H1 (cell line): Measurements from ENCODE around the gene NT5C1A. TPM values are rescaled to one million over a fixed set of nuclear protein-coding genes. Genes with fewer than 3 reads are reported as not detected.

ENCODE experiments used
- CBX5 ChIP-seq: fragments of 300-800, 300-1000 bp; sonication (generic); IDR thresholded peaks from 2 replicates; pipeline ENCODE4 v1.7.1; 2016; ENCODE audit warnings: antibody characterized with exemption, low read length, low read depth
- CHD1 ChIP-seq: IDR thresholded peaks from 2 replicates; pipeline ENCODE4 v1.6.1; 2012; ENCODE audit warnings: low read depth, low read length, improper control_type of control experiment
- CREB1 ChIP-seq: IDR thresholded peaks from 2 replicates; pipeline ENCODE4 v1.6.1; 2012; ENCODE audit warnings: inconsistent platforms
- EZH2 ChIP-seq: fragments of 200-600 bp; sonication (generic); IDR thresholded peaks from 2 replicates; pipeline ENCODE4 v1.7.1; 2012; ENCODE audit warnings: low read depth, mild to moderate bottlenecking, moderate library complexity, low read length, inconsistent platforms; ENCODE audit not compliant: severe bottlenecking
- GTF2F1 ChIP-seq: IDR thresholded peaks from 2 replicates; pipeline ENCODE4 v1.6.1; 2012; ENCODE audit warnings: low read depth, low read length, improper control_type of control experiment, borderline replicate concordance
- JUN ChIP-seq: IDR thresholded peaks from 2 replicates; pipeline ENCODE4 v1.6.1; 2011; ENCODE audit warnings: low read depth, mild to moderate bottlenecking, improper control_type of control experiment, low read length
- PHF8 ChIP-seq: fragments of 200-600 bp; sonication (generic); conservative IDR thresholded peaks from 2 replicates; pipeline ENCODE4 v1.7.1; 2012; ENCODE audit warnings: low read depth, mild to moderate bottlenecking, inconsistent platforms, low read length, moderate library complexity
- POLR2A ChIP-seq, 2 experiments: IDR thresholded peaks; 1 replicate in 1 of 2; 2 replicates in 1 of 2; pipeline ENCODE4 v1.6.1; 2011; ENCODE audit warnings: low read depth in 2 of 2, low read length in 2 of 2, mild to moderate bottlenecking in 2 of 2; ENCODE audit errors: control extremely low read depth in 1 of 2
- RBBP5 ChIP-seq: IDR thresholded peaks from 2 replicates; pipeline ENCODE4 v1.7.1; 2012; ENCODE audit warnings: low read depth, mild to moderate bottlenecking, inconsistent platforms, low read length, moderate library complexity, borderline replicate concordance
- RNF2 ChIP-seq: fragments of 200-900, 300-1000 bp; sonication (generic); IDR thresholded peaks from 2 replicates; pipeline ENCODE4 v1.7.1; 2016; ENCODE audit warnings: borderline replicate concordance, low read depth, mild to moderate bottlenecking, antibody characterized with exemption, low read length; ENCODE audit not compliant: poor library complexity, severe bottlenecking; ENCODE audit errors: missing control alignments
- TAF1 ChIP-seq: IDR thresholded peaks from 2 replicates; pipeline ENCODE4 v1.6.1; 2011; ENCODE audit warnings: mild to moderate bottlenecking, low read depth, low read length
- TBP ChIP-seq: IDR thresholded peaks from 2 replicates; pipeline ENCODE4 v1.6.1; 2011; ENCODE audit warnings: low read depth, low read length, improper control_type of control experiment
- polyA plus RNA-seq, 7 experiments: library from polyadenylated mRNA; depleted of rRNA in 3 of 7; stranded (reverse) in 5 of 7; unstranded in 2 of 7; fragments of >200 nt in 5 of 7; fragments of 200-250 nt in 2 of 7; gene quantifications; 1 replicate in 5 of 7; 2 replicates in 1 of 7; 4 replicates in 1 of 7; pipeline versions ENCODE4 v1.2.1 to v1.2.3, GENCODE V29; 2011 to 2013; ENCODE audit warnings: missing spikeins in 2 of 7, mixed read lengths in 2 of 7
- total RNA-seq: library from RNA; stranded (reverse); fragmentation: NEBNext Ultra II Directional; extraction: Animal tissue kit (Norgen Biotek cat#: 25700); gene quantifications from 2 replicates; pipeline ENCODE4 v1.2.1, GENCODE V29; 2021
- TF ChIP-seq, protein P1 (sequence below), 3 experiments: IDR thresholded peaks; 1 replicate in 2 of 3; 2 replicates in 1 of 3; pipeline versions ENCODE4 v1.5.1 to v1.6.1; 2011; ENCODE audit warnings: low read length in 3 of 3, mild to moderate bottlenecking in 3 of 3, inconsistent platforms in 2 of 3, low read depth in 1 of 3, moderate library complexity in 1 of 3; ENCODE audit not compliant: insufficient read depth in 1 of 3; ENCODE audit errors: control extremely low read depth in 1 of 3

The NT5C1A gene
- total and polyA plus RNA-seq, 2 of the 8 experiments (the other 6 are each of a cell fraction or from before 2014, with no cell fraction given) = not detected

DNA sequence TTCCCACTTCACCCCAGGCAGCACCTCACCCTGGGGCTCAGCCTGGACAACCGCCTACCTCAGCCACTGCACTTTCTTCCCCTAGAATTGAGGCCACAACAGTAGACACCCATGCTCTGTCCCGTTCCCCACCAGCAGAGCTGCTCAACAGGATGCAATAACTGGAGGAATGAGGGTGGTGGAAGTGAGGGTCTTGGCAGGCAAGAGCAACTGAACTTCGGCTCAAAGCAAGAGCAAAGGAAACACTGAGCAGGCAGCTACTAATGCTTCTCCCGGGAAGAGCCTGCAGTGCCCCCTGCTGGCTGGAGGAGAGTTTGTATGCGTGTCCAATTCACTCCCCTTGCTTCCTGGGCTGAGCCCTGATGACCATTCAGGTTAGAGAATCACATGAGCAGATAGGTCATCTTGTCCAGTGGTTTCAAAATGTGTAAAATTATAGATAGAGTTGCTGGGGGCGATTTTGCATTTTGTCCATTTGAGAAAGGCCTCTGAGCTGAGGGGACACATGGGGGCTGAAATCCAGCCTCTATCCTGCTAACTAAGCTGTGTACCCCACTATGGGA lies 13.9 kb downstream of the NT5C1A start (continued):
- peak; percentile 64 for TF ChIP-seq CREB1
- TF ChIP-seq CBX5 = no peak
- no peak for TF ChIP-seq RNF2
- no peak for TF ChIP-seq EZH2
- no peak for TF ChIP-seq JUN
- no peak for TF ChIP-seq RBBP5
- no peak for TF ChIP-seq TBP
- no peak for TF ChIP-seq PHF8
- TF ChIP-seq POLR2A (IDR thresholded peaks at IDR 0.05; ENCODE audit: control extremely low read depth in 1 of 2, low read depth in 2 of 2, low read length in 2 of 2) = no peak
- TF ChIP-seq CHD1 = no peak
- TF ChIP-seq, protein P1, sequence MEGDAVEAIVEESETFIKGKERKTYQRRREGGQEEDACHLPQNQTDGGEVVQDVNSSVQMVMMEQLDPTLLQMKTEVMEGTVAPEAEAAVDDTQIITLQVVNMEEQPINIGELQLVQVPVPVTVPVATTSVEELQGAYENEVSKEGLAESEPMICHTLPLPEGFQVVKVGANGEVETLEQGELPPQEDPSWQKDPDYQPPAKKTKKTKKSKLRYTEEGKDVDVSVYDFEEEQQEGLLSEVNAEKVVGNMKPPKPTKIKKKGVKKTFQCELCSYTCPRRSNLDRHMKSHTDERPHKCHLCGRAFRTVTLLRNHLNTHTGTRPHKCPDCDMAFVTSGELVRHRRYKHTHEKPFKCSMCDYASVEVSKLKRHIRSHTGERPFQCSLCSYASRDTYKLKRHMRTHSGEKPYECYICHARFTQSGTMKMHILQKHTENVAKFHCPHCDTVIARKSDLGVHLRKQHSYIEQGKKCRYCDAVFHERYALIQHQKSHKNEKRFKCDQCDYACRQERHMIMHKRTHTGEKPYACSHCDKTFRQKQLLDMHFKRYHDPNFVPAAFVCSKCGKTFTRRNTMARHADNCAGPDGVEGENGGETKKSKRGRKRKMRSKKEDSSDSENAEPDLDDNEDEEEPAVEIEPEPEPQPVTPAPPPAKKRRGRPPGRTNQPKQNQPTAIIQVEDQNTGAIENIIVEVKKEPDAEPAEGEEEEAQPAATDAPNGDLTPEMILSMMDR (IDR thresholded peaks at IDR 0.05; ENCODE audit: control extremely low read depth in 1 of 3, insufficient read depth in 1 of 3, low read depth in 1 of 3, low read length in 3 of 3) = peak; percentile 80 to 98 (median 92)
- 0 out of 2 replicates have a peak, but pooled peaks have one; percentile 25 for TF ChIP-seq TAF1
- TF ChIP-seq GTF2F1 = no peak
